Measurements from ENCODE around the gene MAP4K4. TPM values are rescaled to one million over a fixed set of nuclear protein-coding genes. Genes with fewer than 3 reads are reported as not detected.

MAP4K4 gene
- total RNA-seq, 1 experiment from 2014 or later = 132 TPM

GRCh38 chr2:101897301-101897700, 199.8 kb downstream of the MAP4K4 start:
- H3K36me3 Mint-ChIP-seq (ENCODE audit: insufficient read depth in 1 of 3, low read depth in 3 of 3) = peaks cover 18 to 31% (median 28%) of the 10 kb centered on the region in 3 experiments
- Histone ChIP-seq H3K4me1 (ENCODE audit: insufficient read depth, low read length) (peaks cover 9% of the 10 kb centered on the region; the same call in 1 of the 2 replicates), H4K8ac (replicated peaks; ENCODE audit: insufficient read length, low read depth, low read length) (no peak overlapping the region), H2AFZ (ENCODE audit: low read length) (no peak overlapping the region), H3K56ac (ENCODE audit: insufficient read length, low read depth, low read length) (no peak overlapping the region), H3K9me3 (ENCODE audit: control insufficient read depth, low read depth, low read length) (no peaks in the 10 kb centered on the region), H2BK12ac (ENCODE audit: insufficient read length, low read depth, low read length) (no peak overlapping the region), H2BK15ac (ENCODE audit: low read depth, low read length) (no peak overlapping the region), H3K79me2 (ENCODE audit: insufficient read depth, low read length) (no peaks in the 10 kb centered on the region), H3K9ac (ENCODE audit: extremely low read depth, insufficient read length, low read length) (no peak overlapping the region), H2BK5ac (ENCODE audit: insufficient read length, low read length) (no peak overlapping the region), H3K23me2 (ENCODE audit: insufficient read length, low read depth, low read length, poor library complexity, severe bottlenecking) (no peaks in the 10 kb centered on the region), H3K27me3 (ENCODE audit: insufficient read depth, low read length) (no peaks in the 10 kb centered on the region), H3K27ac (ENCODE audit: insufficient read length, low read depth, low read length) (no peak overlapping the region), H3K14ac (ENCODE audit: insufficient read depth, low read length) (no peak overlapping the region), H2AK5ac (ENCODE audit: insufficient read length, low read length) (no peak overlapping the region), H4K91ac (ENCODE audit: insufficient read length, low read depth, low read length) (no peak overlapping the region), H3T11ph (ENCODE audit: low read length) (no peak overlapping the region), H3K79me1 (ENCODE audit: insufficient read depth, low read depth, low read length, poor library complexity, severe bottlenecking) (no peaks in the 10 kb centered on the region), H2BK20ac (ENCODE audit: low read depth, low read length, poor library complexity, severe bottlenecking) (no peak overlapping the region), H3K4me2 (ENCODE audit: insufficient read depth, insufficient read length, low read length) (no peak overlapping the region), H4K5ac (ENCODE audit: insufficient read length, low read depth, low read length) (no peak overlapping the region), H4K20me1 (ENCODE audit: control insufficient read depth, insufficient read depth, insufficient read length) (no peaks in the 10 kb centered on the region), H3K18ac (ENCODE audit: insufficient read length, low read depth, low read length) (no peak overlapping the region), H3K23ac (ENCODE audit: insufficient read length, low read depth, low read length) (no peak overlapping the region), H3K4ac (ENCODE audit: low read depth, low read length) (no peak overlapping the region), H2BK120ac (ENCODE audit: low read depth, low read length, poor library complexity, severe bottlenecking) (no peak overlapping the region)
- DNase-seq = no peak
- no peaks in the 10 kb centered on the region; the same call in 1 of the 2 replicates for H3K27me3 Mint-ChIP-seq (ENCODE audit: low read depth)
- peaks cover 27 to 39% of the 10 kb centered on the region in 2 experiments for H3K4me1 Mint-ChIP-seq
- TF ChIP-seq CTCF (conservative IDR thresholded peaks at IDR 0.05) = no peak
- no peak overlapping the region for H3K27ac Mint-ChIP-seq
- no peak overlapping the region for H3K4me3 Mint-ChIP-seq
- WGBS (ENCODE audit: extremely low coverage, insufficient read length, low lambda C conversion rate) = no CpG with 5 or more reads among the region's 1 CpG
- H3K9me3 Mint-ChIP-seq = peaks cover 0 to 11% of the 10 kb centered on the region in 2 experiments; a peak in 4 of 5 replicates

All from H9 (cell line).